CD14-positive monocyte (primary cell): ENCODE results near the gene PPM1H. TPM values are rescaled to one million over a fixed set of nuclear protein-coding genes. Genes with fewer than 3 reads are reported as not detected.

Experiments used
- DNase-seq, 3 donors: peaks; one replicate each; pipeline ENCODE4 v3.0.0-alpha.2; 2011 to 2022
- H2AFZ ChIP-seq: 2 replicates; pipeline ENCODE4 v1.6.0; 2012; ENCODE audit warnings: mild to moderate bottlenecking, low read depth, low read length, inconsistent platforms; ENCODE audit not compliant: insufficient read depth, poor library complexity, severe bottlenecking
- H3K27ac ChIP-seq, 2 donors: 1 replicate in 1 of 2; 2 replicates in 1 of 2; pipeline ENCODE4 v1.5.1; 2012 to 2013; ENCODE audit warnings: low read length in 2 of 2, control low read depth in 1 of 2, inconsistent platforms in 1 of 2, low read depth in 1 of 2, mild to moderate bottlenecking in 1 of 2
- H3K27me3 ChIP-seq, 2 donors: one replicate each; pipeline versions ENCODE4 v1.6.0 to v1.6.1; 2011 to 2013; ENCODE audit warnings: low read length in 2 of 2; ENCODE audit not compliant: control insufficient read depth in 2 of 2, insufficient read depth in 2 of 2
- H3K36me3 ChIP-seq, 2 donors: replicated peaks in 1 of 2; 1 replicate in 1 of 2; 2 replicates in 1 of 2; pipeline versions ENCODE4 v1.5.1 to v1.6.1; 2012 to 2013; ENCODE audit warnings: low read length in 2 of 2, control low read depth in 1 of 2, inconsistent platforms in 1 of 2, mild to moderate bottlenecking in 1 of 2; ENCODE audit not compliant: insufficient read depth in 2 of 2, control insufficient read depth in 1 of 2
- H3K4me1 ChIP-seq, 2 donors: 1 replicate in 1 of 2; 2 replicates in 1 of 2; pipeline versions ENCODE4 v1.5.1 to v1.6.1; 2012 to 2013; ENCODE audit warnings: low read length in 2 of 2, control low read depth in 1 of 2, inconsistent platforms in 1 of 2, mild to moderate bottlenecking in 1 of 2, moderate library complexity in 1 of 2; ENCODE audit not compliant: insufficient read depth in 2 of 2, control insufficient read depth in 1 of 2
- H3K4me2 ChIP-seq: replicated peaks from 2 replicates; pipeline ENCODE3; 2012; ENCODE audit warnings: low read length, moderate library complexity, mild to moderate bottlenecking; ENCODE audit not compliant: poor library complexity, severe bottlenecking; ENCODE audit errors: extremely low read depth
- H3K4me3 ChIP-seq, 3 experiments: fragments of 200-600 bp in 1 of 3; sonication (generic) in 1 of 3; replicated peaks in 1 of 3; 1 replicate in 2 of 3; 2 replicates in 1 of 3; pipeline ENCODE4 v1.5.1; 2011 to 2013; ENCODE audit warnings: low read length in 3 of 3, mild to moderate bottlenecking in 3 of 3, control low read depth in 2 of 3, low read depth in 2 of 3, inconsistent platforms in 1 of 3, moderate library complexity in 1 of 3
- H3K79me2 ChIP-seq: 2 replicates; pipeline ENCODE4 v1.6.0; 2012; ENCODE audit warnings: mild to moderate bottlenecking, control low read depth, inconsistent platforms, low read length, moderate library complexity; ENCODE audit not compliant: insufficient read depth
- H3K9ac ChIP-seq: 2 replicates; pipeline ENCODE4 v1.6.0; 2017; ENCODE audit warnings: low read length, mild to moderate bottlenecking; ENCODE audit not compliant: insufficient read depth, poor library complexity, severe bottlenecking
- H3K9me3 ChIP-seq, 2 donors: replicated peaks in 1 of 2; 1 replicate in 1 of 2; 2 replicates in 1 of 2; pipeline versions ENCODE4 v1.5.1 to v1.6.1; 2012 to 2013; ENCODE audit warnings: low read length in 2 of 2, control low read depth in 1 of 2; ENCODE audit not compliant: control insufficient read depth in 1 of 2, insufficient read depth in 1 of 2
- H4K20me1 ChIP-seq: 2 replicates; pipeline ENCODE4 v1.6.0; 2012; ENCODE audit warnings: mild to moderate bottlenecking, low read length, control low read depth, moderate library complexity; ENCODE audit not compliant: insufficient read depth
- H3K27ac Mint-ChIP-seq, 7 donors: one replicate each; pipeline ENCODE4 v1.8.0; 2020; ENCODE audit warnings: mild to moderate bottlenecking in 7 of 7, mixed read lengths in 7 of 7, moderate library complexity in 6 of 7, inconsistent platforms in 2 of 7
- H3K27me3 Mint-ChIP-seq, 3 donors: one replicate each; pipeline ENCODE4 v1.8.0; 2021 to 2022; ENCODE audit warnings: low read depth in 3 of 3, mild to moderate bottlenecking in 3 of 3, mixed read lengths in 3 of 3, moderate library complexity in 3 of 3, inconsistent platforms in 1 of 3
- H3K36me3 Mint-ChIP-seq, 2 donors: one replicate each; pipeline ENCODE4 v1.8.0; 2020; ENCODE audit warnings: mixed read lengths in 2 of 2, inconsistent platforms in 1 of 2, mild to moderate bottlenecking in 1 of 2
- H3K4me1 Mint-ChIP-seq: one replicate; pipeline ENCODE4 v1.8.0; 2020; ENCODE audit warnings: mild to moderate bottlenecking, mixed read lengths
- H3K4me3 Mint-ChIP-seq, 2 donors: one replicate each; pipeline ENCODE4 v1.8.0; 2020; ENCODE audit warnings: mild to moderate bottlenecking in 2 of 2, mixed read lengths in 2 of 2, moderate library complexity in 1 of 2
- H3K9me3 Mint-ChIP-seq, 7 donors: one replicate each; pipeline ENCODE4 v1.8.0; 2020 to 2022; ENCODE audit warnings: mixed read lengths in 7 of 7, mild to moderate bottlenecking in 6 of 7, moderate library complexity in 6 of 7, inconsistent platforms in 2 of 7
- CTCF ChIP-seq: fragments of 200-600 bp; IDR thresholded peaks from one replicate; pipeline ENCODE4 v1.8.0; 2022; ENCODE audit warnings: antibody characterized with exemption, mild to moderate bottlenecking
- WGBS: methylation state at CpG from one replicate; pipeline ENCODE4 v1.1.5; 2013; ENCODE audit warnings: missing lambda C conversion rate; ENCODE audit not compliant: insufficient coverage; 5-methylcytosine and 5-hydroxymethylcytosine counted together
- intact Hi-C, 2 donors: fragments of 100-400 bp; cut with micrococcal nuclease; formaldehyde crosslinking; loops; one replicate each; pipeline versions ENCODE4 v1.15.0 to v1.15.1; 2023
- polyA plus RNA-seq, 3 donors: library from polyadenylated mRNA; depleted of rRNA in 1 of 3; unstranded in 2 of 3; stranded (reverse) in 1 of 3; fragments of 300-500 nt in 2 of 3; fragments of >200 nt in 1 of 3; fragmentation: Illumina TruSeq in 2 of 3; gene quantifications; 1 replicate in 2 of 3; 2 replicates in 1 of 3; pipeline ENCODE4 v1.2.3, GENCODE V29; 2012 to 2021

Gene PPM1H
- polyA plus RNA-seq, 3 donors, result 1.5 to 2.8 (median 1.9) TPM

DNA sequence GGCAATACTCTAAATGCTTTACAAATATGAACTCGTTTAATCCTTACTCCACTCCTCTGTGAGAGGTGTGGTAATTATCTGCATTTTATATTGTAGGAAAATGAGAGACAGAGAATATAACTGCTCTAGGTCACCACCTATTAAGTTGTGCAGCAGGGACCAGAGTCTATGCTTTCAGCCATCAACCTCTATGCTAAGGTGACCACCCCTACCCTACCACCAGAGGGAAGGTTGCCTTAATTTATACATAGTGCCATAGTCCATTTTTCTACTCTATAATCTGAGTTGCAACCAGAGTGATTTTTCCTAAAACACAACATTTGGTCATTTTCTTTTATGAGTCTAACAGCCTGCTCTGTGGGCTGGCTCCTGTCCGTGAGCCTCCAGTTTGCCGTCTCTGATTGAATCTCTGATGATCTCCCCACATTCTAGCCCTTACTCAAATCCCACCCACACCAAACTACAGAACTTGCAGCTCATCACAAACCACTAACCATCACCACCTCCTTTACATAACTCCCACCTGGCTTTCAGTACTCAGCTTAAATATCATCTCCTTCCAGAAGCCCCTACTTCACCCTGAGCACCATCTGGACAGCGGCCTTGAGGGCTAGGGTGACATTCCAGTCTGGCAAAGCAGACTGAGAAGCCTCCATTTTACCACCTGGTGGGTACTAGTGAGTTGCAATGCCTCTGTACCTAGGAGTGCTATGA is 126.6 kb downstream of the PPM1H start:
- no peak overlapping the region for H2AFZ ChIP-seq
- no peak for TF ChIP-seq CTCF
- no peak overlapping the region for H3K9ac ChIP-seq
- no peak overlapping the region for H3K4me3 ChIP-seq
- no peak overlapping the region for H3K4me3 Mint-ChIP-seq
- WGBS, result 95% methylated on average over 2 of the region's 4 CpGs
- peaks cover 19 to 24% of the 10 kb centered on the region in 2 donors for H3K4me1 ChIP-seq
- H3K27me3 ChIP-seq, result no peaks in the 10 kb centered on the region
- no peak overlapping the region for H3K27ac ChIP-seq
- peaks cover 0 to 8% of the 10 kb centered on the region in 2 donors for H3K36me3 Mint-ChIP-seq
- intact Hi-C loops, result loop anchor here in 1 of 2 donors (10.0 kb wide), 1 partner anchor 374 kb away; no protein-coding TSS in a partner anchor
- DNase-seq, result no peak
- no peaks in the 10 kb centered on the region for H3K79me2 ChIP-seq
- H3K27me3 Mint-ChIP-seq, result peaks cover 0 to 2% (median 1%) of the 10 kb centered on the region in 3 donors
- no peak overlapping the region for H3K4me2 ChIP-seq
- peaks cover 0 to 9% of the 10 kb centered on the region in 2 donors for H3K9me3 ChIP-seq
- peaks cover 32% of the 10 kb centered on the region for H3K4me1 Mint-ChIP-seq
- peaks cover 5 to 10% (median 9%) of the 10 kb centered on the region in 7 donors for H3K9me3 Mint-ChIP-seq
- H3K27ac Mint-ChIP-seq, result no peak overlapping the region
- H4K20me1 ChIP-seq, result no peaks in the 10 kb centered on the region
- H3K36me3 ChIP-seq, result no peaks in the 10 kb centered on the region

DNA sequence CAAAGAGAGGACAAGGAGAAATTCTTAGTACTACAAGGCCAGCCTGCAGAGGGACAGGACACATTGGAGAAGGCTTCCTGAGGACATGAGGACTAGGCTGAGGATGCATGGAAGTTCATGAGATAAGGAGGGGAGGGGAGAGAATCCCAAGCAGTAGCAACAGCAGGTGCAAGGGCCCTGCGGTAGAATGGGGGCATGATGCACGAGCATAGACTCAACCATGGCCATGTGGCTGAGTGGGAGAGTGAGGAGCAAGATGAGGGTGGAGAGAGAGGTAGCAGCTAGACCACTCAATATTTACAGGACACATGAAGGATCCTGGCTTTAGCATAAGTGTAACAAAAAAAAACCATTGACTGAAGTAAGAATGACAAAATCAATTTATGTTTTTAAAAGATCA is 128.1 kb downstream of the PPM1H start:
- Histone ChIP-seq H3K27ac (no peak overlapping the region), H3K9ac (no peak overlapping the region), H3K9me3 (peaks cover 0 to 9% of the 10 kb centered on the region in 2 donors), H3K4me3 (no peak overlapping the region), H4K20me1 (no peaks in the 10 kb centered on the region), H2AFZ (no peak overlapping the region), H3K27me3 (no peaks in the 10 kb centered on the region), H3K79me2 (no peaks in the 10 kb centered on the region), H3K4me1 (peaks cover 13 to 17% of the 10 kb centered on the region in 2 donors), H3K4me2 (no peak overlapping the region), H3K36me3 (no peaks in the 10 kb centered on the region)
- intact Hi-C loops, result loop anchor here in 1 of 2 donors (10.0 kb wide), 1 partner anchor 372 kb away; no protein-coding TSS in a partner anchor
- Mint-ChIP-seq H3K9me3 (peaks cover 5 to 10% (median 9%) of the 10 kb centered on the region in 7 donors), H3K27ac (no peak overlapping the region), H3K36me3 (peaks cover 0 to 8% of the 10 kb centered on the region in 2 donors), H3K4me3 (no peak overlapping the region), H3K27me3 (peaks cover 0 to 2% (median 1%) of the 10 kb centered on the region in 3 donors), H3K4me1 (peaks cover 23% of the 10 kb centered on the region)
- DNase-seq, result no peak
- no peak for TF ChIP-seq CTCF
- WGBS, result 100% methylated on average over 1 of the region's 2 CpGs
